Inflammatory macrophage treated with lipopolysaccharide for 4 hours (primary cell): Measurements from ENCODE around the gene BCL11B.
"Not testable (repeated sequence)": the region's sequence is repeated elsewhere in the genome, so short reads cannot be mapped to it uniquely, and the experiment has no call there.

ENCODE experiments used
- DNase-seq: peaks from one replicate; pipeline ENCODE4 v3.0.0-alpha.2; 2020

The BCL11B gene

DNA sequence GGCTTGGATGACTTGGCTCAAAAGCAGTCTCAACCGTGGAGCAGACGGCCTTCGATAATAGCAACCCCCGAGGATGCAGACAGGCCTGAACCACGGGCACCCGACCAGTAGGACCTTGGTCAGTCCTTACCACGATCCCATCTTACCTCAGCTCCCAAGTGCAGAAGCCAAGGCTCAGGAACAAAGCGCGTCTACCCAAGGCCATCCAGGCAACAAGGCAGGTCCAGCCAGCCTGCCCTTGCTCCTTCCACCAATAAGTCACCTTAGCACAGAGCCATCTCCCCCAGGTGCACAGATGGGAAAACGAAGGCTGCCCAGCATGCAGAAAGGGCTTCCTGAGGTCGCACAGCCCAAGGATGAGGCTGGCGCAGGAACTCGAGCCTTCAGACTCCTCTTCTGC lies 77.3 kb downstream of the BCL11B start:
- no peak for DNase-seq

DNA sequence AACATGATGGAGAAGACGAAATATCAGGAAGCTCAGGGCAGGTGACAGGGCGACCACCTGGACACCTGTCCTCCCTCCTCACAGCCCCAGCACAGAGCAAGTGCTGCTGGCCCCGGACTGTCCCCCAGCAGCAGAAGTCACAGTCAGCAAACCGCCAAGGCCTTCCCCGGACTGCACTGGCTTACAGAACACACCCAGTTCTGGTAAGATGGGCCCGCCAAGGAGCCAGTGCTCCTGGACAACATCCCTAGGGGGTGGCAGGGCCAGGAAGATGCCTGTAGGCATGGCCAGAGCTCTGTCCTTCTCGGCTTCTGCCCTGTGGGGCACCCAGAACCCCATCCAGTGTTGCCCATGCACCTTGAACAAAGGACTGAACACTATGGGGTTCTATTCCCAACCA lies 77.9 kb downstream of the BCL11B start:
- DNase-seq: no peak

DNA sequence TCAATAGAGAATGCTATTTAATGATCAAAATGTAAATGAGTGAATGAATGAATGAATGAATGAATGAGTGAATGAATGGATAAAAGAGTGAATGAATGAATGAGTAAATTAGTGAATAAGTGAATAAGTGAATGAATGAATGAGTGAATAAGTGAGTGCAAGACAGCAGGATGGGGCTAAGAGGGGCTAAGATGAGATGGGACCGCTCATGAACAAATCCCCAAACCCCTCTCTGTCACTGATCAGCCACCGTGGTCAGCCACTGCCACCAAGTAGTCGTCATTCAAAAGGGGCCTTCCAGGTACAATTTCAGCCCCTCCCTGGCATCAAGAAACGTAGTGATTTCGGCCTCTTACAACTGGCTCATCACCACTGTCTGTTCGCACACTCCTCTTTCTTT lies 79.2 kb downstream of the BCL11B start:
- DNase-seq: no peak

DNA sequence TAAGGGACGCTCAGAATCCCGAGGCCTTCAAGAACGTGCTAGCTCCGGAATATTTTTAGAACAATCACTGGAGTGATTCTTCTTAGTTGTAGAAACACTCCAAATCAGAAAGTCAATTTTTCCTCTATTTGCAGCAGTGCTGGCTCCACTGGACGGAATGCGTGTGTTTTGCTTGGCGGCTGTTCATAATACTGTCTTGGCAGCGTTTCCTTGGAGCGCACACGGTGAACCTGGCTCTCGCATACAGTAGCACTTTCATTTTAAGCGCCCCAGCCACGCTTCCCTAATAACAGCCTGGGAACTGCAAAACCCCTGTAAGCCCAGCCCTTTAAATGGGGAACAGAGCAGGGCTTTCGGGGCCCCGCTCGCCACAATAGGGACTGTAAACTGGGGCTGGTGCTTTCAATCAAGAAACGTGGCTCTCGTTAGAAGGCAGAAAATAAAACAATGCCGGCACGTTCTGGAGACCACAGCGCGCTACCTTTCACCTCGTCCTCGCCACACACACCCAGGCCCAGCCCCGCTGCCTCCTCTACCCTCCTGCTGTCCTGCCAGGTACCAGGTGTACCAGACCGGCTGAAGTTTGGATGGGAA lies 79.9 kb downstream of the BCL11B start:
- DNase-seq: no peak

DNA sequence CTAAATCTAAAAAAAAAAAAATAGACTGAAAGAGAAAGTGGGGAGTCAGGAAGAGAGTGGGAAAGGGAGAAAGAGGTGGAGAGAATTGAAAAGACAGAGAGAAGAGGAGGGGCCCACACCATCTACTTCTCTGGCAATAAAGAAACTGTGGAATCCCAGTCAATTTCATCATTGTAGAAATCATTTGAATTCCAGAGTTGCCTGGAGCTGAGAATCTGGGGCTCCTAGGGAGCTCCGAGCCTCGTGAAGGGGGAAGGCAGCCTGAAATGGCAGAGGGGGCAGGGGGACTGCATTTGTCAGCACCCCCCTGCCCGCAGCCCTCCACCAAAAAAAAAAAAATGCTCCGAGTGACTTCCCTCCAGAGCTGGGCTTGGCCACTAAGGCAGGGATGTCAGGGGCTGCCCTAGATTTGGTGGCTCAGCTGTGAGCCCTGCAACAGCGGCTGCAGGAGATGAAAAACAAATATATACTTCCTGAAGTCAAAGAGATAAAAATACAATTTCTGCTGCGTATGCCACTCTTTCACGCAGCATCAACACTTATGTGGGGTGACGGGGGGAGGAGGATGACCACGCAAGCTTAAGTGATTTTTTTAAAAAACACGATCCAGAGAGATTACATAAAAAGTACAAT lies 80.5 kb downstream of the BCL11B start:
- DNase-seq: no peak

DNA sequence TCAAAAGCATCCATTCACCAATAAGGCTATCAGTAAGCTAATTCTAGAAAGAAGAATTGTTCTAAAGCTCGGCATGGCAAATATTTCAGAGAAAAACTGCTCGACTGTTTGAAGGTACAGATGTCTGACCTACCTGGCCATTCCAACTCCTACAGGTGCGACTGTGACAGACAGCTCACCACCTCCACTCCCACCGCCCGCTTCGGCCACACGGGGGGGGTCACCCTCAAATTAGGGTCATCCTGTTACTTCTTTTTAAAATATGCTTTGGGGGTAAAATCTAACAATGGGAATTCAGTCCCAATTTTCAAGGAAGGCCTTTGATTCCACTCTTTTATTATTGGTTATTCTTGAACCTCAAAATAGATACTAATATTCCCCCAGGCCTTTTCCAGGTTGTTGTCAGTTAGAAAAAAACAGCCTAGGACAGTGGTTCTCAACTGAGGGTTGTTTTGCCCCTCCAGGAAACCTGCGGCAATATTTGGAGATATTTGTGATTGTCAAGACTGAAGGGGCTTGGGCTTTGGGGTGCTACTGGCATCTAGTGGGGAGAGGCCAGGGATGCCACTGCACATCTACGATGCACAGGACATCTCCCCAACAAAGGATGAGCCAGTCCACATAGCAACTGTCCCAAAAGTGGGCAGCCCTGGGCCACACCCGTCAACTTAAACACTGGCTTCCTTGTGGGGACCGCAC lies 81.2 kb downstream of the BCL11B start:
- DNase-seq: no peak

DNA sequence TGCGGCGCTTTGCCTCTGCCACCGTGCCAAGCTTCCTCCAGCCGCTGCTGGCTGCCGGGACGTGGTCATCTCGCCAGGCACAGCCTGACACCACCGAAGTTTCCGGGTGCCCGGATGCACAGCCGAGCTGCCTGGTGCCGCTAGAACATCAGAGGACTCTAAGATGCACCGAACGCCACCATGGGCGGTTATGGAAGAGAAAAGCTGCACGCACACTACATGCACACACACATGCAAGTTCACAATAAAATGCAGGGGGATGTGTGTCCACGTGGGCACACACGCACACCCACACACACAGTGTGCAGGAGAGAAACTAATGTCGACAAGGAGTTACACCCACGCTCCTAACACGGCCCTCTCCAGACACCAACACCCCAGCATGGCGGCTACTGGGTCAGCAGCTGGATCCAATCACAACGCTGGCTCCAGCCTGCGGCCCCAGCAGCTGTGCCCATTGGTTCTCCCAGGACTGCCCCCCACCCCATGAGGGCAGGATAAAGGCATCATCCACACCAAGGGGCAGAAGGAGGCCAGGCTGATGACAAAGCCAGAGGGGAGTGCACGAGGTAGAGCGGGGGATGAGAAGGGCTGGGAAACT lies 82.7 kb downstream of the BCL11B start:
- DNase-seq: no peak

DNA sequence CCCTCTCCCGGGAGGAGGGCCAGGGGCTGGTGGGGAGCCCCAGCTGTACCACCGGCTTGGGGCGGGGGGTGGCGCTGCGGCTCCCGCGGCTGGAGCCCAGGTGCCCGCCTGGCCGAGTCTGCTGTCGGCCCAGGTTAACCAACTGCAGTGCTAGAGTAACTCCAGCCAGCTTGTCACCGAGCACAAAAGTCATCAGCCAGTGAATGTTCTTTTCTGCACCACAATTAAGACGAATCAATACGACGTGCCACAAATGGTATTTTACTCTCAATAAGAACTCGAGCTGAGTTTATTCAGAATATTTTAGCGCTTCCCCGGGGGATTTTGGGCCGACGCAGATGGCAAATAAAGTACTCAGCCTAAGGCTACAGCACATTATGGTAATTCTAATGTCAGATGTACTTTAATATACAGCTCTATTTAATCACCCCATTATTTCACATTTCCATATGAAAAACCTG lies 83.2 kb downstream of the BCL11B start:
- DNase-seq: no peak

DNA sequence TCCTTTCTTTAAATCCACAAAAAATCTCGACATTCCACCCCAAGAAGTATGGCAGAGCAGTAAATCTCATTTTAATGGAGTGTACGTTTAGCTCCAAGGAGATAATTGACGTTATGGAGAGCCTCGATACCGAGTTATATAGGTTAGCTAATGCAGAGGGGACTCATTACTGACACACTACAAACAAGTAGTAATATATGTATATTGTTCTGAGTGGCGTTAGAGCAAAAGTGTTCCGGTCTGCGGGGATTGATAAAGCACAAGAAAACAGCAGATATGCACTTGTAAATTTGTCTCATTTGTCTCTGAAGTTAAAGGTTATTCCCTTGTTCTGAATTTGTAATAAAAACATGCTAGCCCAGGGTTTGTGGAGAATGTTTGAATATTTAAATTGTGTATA lies 84.1 kb downstream of the BCL11B start:
- no peak for DNase-seq

DNA sequence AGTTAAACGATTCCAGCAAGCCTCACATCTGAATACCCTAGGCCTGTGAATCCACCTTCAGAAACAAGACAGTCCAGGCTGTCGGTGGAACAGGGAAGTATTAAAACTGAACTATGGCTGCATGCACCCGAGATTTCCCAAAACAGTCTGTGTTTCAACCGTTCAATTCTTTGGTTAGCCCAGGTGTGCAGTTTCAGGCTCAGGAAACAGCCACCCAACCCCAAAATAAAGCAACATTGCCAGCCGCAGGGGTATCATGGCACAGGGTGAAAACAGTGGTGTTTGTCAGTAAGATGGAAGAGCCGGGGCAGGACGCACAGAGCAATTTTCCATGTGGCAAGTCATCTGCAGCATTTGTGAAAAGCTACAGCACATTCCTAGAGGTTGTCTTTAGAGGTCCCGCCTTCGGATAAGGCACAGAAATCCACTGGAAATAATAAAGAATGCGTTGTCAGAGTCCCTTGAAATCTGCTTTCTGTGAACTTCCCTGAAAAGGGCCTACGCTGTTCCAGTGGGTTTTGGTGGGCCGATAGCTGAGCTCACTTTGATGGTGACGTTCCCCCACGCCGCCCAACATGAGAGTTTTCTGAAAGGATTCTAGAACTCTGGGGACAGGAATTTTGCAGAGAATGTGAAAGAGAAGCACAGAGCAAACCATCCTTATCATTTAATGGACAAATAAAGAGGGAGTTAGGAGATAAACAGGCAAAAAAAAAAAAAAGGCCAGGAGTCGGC lies 84.9 kb downstream of the BCL11B start:
- DNase-seq: no peak

DNA sequence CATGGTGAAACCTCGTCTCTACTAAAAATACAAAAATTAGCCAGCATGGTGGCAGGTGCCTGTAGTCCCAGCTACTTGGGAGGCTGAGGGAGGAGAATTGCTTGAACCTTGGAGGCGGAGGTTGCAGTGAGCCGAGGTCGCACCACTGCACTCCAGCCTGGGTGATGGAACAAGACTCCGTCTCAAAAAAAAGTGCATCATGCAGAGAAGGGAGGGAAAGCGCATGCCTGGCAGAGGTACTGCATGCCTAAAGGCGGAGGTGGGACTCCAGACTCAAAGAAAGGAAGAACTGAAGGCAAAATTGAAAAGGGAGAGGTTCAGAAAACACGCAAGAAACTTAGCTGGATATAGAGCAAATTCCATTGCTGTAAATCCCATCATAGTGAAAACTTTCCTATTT lies 85.7 kb downstream of the BCL11B start:
- DNase-seq: not testable (repeated sequence)

DNA sequence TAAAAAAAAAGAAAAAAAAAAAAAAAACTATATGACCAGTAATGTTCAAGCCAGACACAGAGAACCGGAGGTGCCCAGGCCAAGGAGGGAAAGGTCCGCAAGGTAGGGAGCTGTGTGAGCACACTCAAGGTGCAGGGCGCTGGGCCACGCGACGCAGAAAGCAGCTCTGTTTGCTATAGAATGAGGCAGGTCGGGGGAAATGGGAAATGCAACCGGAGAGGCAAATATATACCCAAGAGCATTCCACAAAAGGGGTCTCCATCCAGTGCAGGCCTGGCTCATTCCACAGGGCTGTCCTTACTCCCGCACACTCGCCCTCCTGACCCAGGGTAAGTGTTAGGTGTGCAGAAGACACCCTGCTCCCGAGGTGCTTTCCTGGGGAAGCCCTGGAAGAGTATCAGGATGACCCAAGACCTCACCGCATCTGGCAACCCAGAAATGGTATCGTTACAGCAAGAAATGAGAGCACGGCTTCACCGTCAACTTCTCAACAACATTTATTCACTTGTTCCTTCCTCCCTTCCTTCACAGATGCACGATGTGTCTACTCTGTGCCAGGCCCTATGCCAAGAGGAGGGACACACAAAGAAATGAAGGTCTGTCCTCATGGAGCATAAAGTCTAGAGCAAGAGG lies 86.4 kb downstream of the BCL11B start:
- DNase-seq: no peak

DNA sequence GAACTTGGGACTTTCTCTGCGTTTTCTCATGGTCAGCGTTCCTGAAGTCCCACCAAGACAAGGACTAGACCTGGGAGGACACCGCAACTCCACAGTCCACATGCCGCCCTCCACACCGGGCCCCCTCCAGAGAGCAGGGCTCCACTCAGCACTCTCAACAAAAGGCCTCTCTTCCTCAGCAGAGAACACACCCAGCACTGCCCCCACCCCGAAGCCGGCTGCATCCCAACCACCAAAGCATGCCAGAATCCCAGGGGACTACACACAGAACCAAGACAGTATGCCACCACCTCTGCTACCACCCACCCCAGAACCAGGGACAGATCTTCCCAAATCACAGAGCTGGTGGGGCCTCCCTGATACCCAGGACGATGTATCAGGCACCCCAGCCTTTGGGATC lies 88.3 kb downstream of the BCL11B start:
- DNase-seq: no peak

DNA sequence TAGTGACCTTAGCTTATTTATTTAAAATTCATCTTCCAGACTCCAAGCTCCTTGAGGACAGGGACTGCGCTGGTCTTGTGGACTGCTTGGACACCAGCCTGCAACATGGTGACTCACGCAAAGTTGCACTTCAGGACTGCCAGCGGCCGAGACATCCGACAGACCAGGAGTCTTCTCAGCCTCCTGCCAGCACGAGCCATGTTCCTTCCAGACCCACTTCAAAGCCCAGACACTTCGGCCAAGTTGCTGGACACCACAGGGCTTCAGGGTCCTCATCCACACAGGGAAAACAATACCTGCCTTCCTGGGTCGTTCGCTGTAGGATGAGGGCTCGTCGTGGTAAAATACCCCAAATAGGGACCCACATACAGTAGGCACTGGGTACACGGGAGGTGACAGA lies 88.7 kb downstream of the BCL11B start:
- no peak for DNase-seq

DNA sequence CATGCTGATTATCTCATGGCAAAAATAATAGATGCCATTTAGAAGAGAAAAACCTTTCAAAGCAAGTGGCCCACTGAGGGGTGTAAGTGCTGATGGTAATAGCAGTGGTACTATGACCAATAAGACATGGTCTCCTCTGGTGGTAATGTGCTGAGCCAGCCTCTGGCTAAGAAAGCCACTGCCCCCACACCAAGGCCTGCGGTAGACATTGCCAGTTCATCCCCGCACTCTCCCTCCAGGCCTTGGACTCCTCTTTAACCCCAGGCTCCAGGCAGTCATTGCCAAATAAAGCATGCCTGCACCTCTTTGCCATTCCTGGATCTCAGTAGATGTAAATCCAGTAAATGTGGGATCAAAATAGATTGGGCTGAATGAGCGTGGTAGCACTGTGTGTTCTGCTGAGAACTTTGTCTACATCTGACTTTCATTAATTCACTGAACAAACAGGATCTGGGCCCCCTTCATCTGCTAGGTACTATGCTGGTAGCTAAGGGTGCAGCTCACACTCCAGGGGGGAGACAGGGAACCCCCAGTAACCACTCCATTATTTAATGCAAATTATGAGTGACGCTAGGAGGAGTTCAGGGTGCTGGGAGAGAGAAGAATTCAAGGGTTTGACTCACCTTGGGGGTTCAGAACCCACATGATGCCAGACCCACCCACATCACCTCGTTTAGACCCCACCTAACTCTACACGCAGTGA lies 89.3 kb downstream of the BCL11B start:
- DNase-seq: no peak

DNA sequence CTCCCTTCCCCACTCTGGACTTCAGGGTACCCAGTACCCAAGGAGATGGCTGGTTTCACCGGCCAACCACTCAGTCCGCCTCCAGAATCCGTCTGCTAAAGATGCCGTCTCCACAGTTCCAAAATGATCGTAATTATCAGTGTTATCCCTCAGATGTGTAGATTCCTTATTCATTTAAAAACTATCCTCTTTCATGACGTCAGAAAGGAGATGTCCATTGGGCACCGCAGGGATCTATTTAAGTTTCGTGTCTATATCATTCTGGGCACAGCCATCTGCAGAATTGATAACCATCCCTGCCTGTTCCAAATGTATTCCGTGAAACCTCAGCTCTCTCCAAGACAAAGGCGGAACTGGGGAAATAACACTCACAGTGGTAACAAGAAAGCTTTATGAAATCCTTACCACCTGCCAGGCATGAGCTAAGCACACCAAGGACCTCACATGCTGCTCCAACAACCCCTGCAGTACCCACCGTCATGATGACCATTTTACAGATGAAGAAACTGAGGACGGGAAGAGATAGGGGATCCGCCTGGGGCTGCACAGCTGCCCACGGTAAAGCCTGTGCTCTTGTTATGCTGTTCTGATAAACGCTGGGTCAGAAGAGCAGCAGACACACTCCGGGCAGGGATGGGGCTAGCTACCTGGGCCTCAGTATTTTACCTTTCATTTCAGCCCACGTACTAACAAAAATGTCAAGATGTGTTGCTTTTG lies 90.0 kb downstream of the BCL11B start:
- no peak for DNase-seq

DNA sequence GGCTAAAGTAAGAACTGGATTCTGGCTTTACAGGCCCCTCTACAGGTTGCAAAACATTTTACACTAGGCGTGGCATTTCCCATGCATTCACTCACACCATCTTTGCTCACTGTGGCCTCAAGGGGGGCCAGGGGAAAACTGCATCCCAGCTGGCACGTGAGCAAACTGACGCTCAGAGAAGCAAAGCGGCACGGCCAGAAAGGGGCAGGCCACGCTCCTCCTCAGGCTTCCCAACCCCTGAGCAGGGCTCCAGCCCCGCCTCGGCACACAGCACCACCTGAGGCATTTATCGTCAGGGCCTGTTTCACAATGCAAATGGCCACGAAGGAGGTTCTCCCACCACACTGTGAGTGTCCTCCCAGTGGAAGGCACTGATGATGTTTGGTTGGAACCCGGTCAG lies 90.8 kb downstream of the BCL11B start:
- no peak for DNase-seq

DNA sequence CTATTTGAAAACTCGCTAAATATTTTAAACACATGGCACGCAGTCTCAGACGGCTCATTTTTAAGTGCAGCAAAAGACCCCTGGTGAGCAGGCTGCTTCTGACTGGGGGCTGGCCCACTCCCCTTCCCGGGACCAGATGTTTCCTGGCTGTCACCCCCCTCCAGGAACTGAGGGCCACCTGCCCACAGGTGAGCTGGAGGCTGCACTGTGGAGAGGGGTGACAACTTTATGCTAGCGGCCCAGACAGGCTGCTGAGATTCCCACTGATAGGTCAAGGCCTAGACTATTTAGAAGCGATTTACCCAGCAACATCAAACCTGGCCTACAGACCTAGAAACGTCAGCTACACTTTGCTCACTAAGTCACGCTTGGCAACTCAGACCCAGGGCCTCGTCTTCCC lies 92.1 kb downstream of the BCL11B start:
- no peak for DNase-seq

DNA sequence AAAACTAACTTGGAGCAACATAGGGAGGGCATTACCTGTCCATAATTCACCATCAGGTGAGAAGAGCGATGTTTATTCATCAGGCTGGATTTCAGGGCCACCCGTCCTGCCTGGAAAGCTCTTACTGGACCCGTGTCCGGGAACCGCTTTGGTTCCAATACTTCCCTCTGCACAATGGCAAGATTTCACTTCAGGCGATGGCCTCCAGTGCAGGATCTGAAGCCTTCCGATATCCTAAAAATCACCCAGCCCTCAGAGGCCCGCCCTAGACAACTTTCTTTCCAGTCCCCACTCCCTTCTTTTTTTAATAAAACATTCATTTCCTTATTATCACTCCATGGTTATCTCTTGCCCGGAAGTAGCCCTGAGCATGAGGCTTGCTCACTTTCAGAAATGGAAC lies 92.5 kb downstream of the BCL11B start:
- DNase-seq: no peak

DNA sequence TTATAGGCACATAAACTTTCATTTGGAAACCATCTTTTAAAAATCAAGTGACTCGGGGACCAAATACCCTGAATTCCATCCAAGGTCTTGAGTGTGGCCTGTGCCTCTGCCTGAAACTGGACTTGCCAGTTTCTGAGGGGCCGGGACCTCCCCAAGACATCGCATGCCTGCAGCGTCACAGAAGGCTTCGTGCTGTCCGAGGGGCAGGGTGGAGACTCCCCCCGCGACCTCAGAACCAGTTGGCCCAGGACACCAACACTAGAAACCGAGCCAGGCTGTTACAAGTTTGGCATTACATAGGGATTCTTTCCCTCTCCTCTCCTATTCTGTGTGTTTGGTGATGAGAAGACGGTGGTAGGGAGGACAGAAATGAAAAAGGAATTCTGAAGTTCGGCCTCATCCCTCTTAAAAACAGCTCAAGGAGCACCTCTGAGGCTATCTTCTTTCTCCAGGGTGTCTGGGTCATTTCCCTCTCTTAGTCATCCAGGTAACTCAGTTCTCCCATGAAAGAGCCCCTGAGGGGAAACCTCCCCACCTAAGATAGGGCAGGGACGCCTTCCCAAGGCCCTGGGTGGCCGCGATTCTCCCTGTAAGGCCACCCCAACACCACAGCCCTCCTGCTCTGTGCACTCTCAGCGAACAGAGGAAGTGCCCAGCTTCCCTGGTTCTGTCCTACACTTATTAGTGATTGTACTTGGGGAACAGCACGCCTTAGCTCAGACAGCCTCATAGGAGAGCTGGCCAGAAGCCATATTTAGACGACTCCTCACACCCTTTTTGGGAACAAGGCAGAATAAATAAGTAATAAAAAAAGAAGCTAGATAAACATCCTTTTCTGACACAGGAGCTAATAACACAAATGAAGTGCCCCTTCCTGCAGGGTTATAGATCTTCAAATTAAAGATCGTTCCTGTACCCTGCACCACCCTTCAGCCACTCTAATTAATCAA lies 93.8 kb downstream of the BCL11B start:
- no peak for DNase-seq
